ENCODE measurements around the gene SLC24A3. TPM values are rescaled to one million over a fixed set of nuclear protein-coding genes. Genes with fewer than 3 reads are reported as not detected.

The SLC24A3 gene
- total RNA-seq, 6 experiments from 2014 or later = not detected

GRCh38 chr20:19338960-19339359, 126.5 kb downstream of the SLC24A3 start:
- no peak for DNase-seq
- Mint-ChIP-seq H3K4me1 (ENCODE audit: low read depth) (no peaks in the 10 kb centered on the region), H3K27me3 (ENCODE audit: insufficient read depth) (peaks cover 4% of the 10 kb centered on the region), H3K36me3 (ENCODE audit: low read depth) (no peaks in the 10 kb centered on the region; the same call in 1 of the 2 replicates), H3K9me3 (peaks cover 17% of the 10 kb centered on the region), H3K4me3 (no peak overlapping the region), H3K27ac (no peak overlapping the region)
- TF ChIP-seq, protein P1, sequence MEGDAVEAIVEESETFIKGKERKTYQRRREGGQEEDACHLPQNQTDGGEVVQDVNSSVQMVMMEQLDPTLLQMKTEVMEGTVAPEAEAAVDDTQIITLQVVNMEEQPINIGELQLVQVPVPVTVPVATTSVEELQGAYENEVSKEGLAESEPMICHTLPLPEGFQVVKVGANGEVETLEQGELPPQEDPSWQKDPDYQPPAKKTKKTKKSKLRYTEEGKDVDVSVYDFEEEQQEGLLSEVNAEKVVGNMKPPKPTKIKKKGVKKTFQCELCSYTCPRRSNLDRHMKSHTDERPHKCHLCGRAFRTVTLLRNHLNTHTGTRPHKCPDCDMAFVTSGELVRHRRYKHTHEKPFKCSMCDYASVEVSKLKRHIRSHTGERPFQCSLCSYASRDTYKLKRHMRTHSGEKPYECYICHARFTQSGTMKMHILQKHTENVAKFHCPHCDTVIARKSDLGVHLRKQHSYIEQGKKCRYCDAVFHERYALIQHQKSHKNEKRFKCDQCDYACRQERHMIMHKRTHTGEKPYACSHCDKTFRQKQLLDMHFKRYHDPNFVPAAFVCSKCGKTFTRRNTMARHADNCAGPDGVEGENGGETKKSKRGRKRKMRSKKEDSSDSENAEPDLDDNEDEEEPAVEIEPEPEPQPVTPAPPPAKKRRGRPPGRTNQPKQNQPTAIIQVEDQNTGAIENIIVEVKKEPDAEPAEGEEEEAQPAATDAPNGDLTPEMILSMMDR (IDR thresholded peaks at IDR 0.05) = no peak

DNA sequence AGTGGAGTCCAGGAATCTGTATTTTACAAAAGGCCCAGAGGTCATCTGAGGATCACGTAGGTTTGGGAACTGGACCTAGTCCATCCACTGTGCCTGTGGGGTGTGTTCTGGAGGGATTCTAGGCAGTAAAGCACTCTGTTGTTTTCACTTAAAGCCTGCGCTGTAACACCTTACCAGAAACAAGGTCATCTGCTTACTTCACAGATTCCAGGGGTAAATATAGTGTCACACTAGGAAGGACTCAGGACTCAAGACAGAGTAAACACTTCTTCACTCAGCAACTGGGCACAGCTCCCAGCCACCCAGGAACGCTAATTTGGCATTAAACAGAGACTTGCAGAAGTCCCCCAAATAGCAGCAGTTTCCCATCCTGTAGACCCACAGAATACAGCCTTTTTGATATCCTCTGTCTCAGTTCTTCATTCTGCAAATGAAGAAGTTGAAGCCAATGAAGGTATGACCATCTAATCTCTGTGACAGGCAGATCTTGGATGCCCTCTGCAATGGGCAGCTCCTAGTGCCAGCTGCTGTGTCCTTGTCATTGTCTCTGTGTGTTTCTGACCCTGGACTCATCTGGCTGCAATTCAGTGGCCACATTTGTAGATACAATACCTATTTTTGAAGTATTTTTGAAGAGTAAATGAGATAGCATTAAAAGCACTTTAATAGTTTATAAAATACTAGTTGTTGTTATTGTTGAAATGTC, 129.1 kb downstream of the SLC24A3 start:
- no peak overlapping the region for H3K27ac Mint-ChIP-seq
- no peak for DNase-seq
- H3K27me3 Mint-ChIP-seq (ENCODE audit: insufficient read depth) = peaks cover 4% of the 10 kb centered on the region
- no peaks in the 10 kb centered on the region for H3K4me1 Mint-ChIP-seq (ENCODE audit: low read depth)
- H3K9me3 Mint-ChIP-seq = peaks cover 14% of the 10 kb centered on the region; the same call in 1 of the 2 replicates
- no peaks in the 10 kb centered on the region; the same call in 1 of the 2 replicates for H3K36me3 Mint-ChIP-seq (ENCODE audit: low read depth)
- H3K4me3 Mint-ChIP-seq = no peak overlapping the region
- TF ChIP-seq, protein P1 (IDR thresholded peaks at IDR 0.05) = no peak

DNA sequence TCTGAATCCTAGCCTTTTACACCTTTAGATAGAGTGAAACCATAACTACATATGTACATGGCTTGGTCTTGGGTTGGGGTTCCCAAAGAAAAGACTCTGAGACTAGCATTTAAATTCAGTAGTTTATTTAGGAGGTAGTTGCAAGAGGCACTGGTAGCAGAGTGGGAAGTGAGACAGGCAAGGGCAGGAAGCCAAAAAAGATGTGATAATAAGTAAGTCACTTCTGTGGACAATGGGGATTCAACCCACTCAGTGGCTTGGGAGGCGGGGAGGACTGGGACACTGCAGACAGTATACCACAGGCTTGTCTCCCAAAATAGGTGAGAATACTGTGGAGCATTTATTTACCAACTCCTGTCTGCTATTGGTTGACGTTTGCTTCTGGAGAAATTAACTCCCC, 131.9 kb downstream of the SLC24A3 start:
- Mint-ChIP-seq H3K27ac (no peak overlapping the region), H3K4me3 (no peak overlapping the region), H3K27me3 (ENCODE audit: insufficient read depth) (no peaks in the 10 kb centered on the region), H3K4me1 (ENCODE audit: low read depth) (no peaks in the 10 kb centered on the region), H3K36me3 (ENCODE audit: low read depth) (no peaks in the 10 kb centered on the region), H3K9me3 (peaks cover 4% of the 10 kb centered on the region; the same call in 1 of the 2 replicates)
- TF ChIP-seq, protein P1 (IDR thresholded peaks at IDR 0.05) = no peak
- no peak for DNase-seq

GRCh38 chr20:19347943-19348456, 135.6 kb downstream of the SLC24A3 start:
- peaks cover 5% of the 10 kb centered on the region; the same call in 1 of the 2 replicates for H3K9me3 Mint-ChIP-seq
- no peaks in the 10 kb centered on the region for H3K27me3 Mint-ChIP-seq (ENCODE audit: insufficient read depth)
- no peaks in the 10 kb centered on the region for H3K4me1 Mint-ChIP-seq (ENCODE audit: low read depth)
- peak overlapping the region; percentile 45; the same call in 1 of the 2 replicates for H3K4me3 Mint-ChIP-seq
- DNase-seq = no peak
- no peak overlapping the region for H3K27ac Mint-ChIP-seq
- TF ChIP-seq, protein P1 (IDR thresholded peaks at IDR 0.05) = no peak
- H3K36me3 Mint-ChIP-seq (ENCODE audit: low read depth) = no peaks in the 10 kb centered on the region

GRCh38 chr20:19348582-19348981, 136.1 kb downstream of the SLC24A3 start:
- DNase-seq = no peak
- H3K36me3 Mint-ChIP-seq (ENCODE audit: low read depth) = no peaks in the 10 kb centered on the region
- H3K9me3 Mint-ChIP-seq = peaks cover 5% of the 10 kb centered on the region; the same call in 1 of the 2 replicates
- H3K27ac Mint-ChIP-seq = no peak overlapping the region
- TF ChIP-seq, protein P1 (IDR thresholded peaks at IDR 0.05) = no peak
- H3K4me1 Mint-ChIP-seq (ENCODE audit: low read depth) = no peaks in the 10 kb centered on the region
- no peak overlapping the region for H3K4me3 Mint-ChIP-seq
- no peaks in the 10 kb centered on the region for H3K27me3 Mint-ChIP-seq (ENCODE audit: insufficient read depth)
